A673 (cell line): ENCODE data around the gene NGEF.

Source experiments
- EZH2 ChIP-seq: fragments of 200-600 bp; sonication (generic); IDR thresholded peaks from 2 replicates; pipeline ENCODE4 v1.6.1; 2017; ENCODE audit warnings: borderline replicate concordance, low read depth, mild to moderate bottlenecking, mixed read lengths, antibody characterized with exemption, low read length; ENCODE audit not compliant: poor library complexity, severe bottlenecking
- TF ChIP-seq, protein P1 (sequence below): fragments of 300-800, 200-600 bp; sonication (generic); conservative IDR thresholded peaks from 2 replicates; pipeline ENCODE4 v1.5.1; 2017; ENCODE audit warnings: low read depth, mild to moderate bottlenecking, antibody characterized with exemption, low read length, moderate library complexity, mixed read lengths

DNA sequence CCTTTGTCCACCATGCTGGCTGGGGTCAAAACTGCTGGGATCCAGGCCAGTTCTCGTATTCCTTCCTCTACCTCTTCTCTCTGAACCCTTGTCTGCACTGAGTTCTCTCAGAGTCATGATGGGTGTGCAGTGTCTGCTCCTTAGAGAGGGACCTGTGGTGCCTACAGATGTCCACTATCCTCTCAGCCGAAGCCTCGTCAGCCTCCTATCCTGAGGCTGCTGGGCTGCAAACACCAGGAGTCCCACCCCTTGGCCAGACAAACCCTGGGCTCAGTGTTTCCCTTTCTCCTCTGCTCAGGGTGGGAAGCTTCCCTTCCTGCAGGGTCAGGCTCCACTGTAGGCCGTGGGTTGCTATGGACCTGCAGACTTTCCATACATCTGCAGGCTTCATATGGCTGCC lies 49.4 kb upstream of the NGEF start:
- TF ChIP-seq, protein P1, sequence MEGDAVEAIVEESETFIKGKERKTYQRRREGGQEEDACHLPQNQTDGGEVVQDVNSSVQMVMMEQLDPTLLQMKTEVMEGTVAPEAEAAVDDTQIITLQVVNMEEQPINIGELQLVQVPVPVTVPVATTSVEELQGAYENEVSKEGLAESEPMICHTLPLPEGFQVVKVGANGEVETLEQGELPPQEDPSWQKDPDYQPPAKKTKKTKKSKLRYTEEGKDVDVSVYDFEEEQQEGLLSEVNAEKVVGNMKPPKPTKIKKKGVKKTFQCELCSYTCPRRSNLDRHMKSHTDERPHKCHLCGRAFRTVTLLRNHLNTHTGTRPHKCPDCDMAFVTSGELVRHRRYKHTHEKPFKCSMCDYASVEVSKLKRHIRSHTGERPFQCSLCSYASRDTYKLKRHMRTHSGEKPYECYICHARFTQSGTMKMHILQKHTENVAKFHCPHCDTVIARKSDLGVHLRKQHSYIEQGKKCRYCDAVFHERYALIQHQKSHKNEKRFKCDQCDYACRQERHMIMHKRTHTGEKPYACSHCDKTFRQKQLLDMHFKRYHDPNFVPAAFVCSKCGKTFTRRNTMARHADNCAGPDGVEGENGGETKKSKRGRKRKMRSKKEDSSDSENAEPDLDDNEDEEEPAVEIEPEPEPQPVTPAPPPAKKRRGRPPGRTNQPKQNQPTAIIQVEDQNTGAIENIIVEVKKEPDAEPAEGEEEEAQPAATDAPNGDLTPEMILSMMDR = no peak
- TF ChIP-seq EZH2 = no peak
